HG03135 (cell line): ENCODE results near the gene GAP43.

ENCODE experiments used
- ATAC-seq: cut with Tn5 transposase; IDR thresholded peaks from one replicate; pipeline ENCODE4 v1.9.1; 2021; ENCODE audit warnings: mild to moderate bottlenecking, moderate library complexity; ENCODE audit not compliant: unreplicated experiment

The GAP43 gene

DNA sequence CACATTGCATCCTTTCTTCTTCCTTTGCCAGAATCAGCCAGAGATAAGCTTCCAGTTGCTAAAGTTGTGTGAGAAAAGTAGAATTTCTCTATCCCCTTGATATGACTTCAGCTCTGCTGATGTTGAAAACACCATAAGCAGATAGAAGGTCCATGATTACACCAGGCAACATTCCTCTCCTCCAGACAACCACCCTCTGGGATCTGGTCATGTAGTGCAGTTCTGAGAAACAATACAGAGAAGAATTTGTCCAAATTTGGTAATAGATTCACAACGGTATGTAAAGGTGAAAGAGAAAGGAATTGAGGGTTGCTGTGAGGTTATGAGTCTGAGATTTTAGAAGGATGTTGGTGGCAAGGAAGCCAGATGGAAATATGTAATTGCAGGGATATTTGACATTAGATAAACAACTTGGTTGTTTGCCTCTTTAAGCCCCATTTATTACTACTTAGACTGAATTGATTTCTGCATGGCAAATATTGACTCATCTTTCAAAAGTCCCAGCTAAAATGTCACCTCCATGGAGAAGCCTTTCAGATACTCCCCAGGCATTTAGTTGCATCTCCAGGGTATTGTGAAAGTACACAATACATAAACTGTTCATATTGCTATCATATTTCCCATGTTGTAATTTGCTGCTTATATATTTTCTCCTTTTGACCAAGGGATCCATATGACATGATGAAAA, 134.9 kb downstream of the GAP43 start:
- ATAC-seq, result no peak

DNA sequence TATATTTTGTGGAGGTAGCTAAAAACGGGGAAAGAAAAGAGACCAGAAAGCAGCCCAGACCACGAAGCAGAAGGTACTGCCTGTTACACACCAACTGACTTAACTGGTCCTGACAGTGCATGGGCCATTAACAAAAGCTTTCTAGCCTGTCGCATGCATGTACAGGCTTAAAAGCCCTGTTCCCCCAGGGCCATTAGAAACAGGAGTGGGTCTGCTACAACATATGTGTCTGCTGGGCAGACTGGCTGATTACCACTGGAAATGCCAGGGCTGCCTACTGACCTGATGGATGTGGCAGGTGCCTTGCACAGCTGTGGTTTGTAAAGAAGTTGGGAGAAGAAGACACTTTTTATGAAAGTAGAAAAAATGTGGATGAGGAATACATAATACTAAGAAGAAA, 137.4 kb downstream of the GAP43 start:
- no peak for ATAC-seq

DNA sequence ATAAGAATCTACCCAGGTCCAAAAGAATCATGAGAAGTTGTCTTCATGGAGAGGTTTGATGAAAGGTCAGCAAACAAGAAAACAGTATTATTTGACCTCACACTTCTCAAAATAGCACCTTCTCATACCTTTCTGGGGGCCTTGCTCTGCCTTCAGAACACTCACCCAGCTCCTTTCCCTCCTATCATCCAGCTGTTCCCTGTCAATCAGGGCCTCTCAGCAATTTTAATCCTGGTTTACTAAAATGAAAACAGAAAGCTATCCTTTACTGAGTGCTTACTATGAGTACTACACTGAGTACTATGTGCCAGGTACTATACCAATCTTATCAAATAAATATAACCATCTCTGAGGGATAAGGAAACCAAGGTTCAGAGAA, 138.6 kb downstream of the GAP43 start:
- no peak for ATAC-seq

DNA sequence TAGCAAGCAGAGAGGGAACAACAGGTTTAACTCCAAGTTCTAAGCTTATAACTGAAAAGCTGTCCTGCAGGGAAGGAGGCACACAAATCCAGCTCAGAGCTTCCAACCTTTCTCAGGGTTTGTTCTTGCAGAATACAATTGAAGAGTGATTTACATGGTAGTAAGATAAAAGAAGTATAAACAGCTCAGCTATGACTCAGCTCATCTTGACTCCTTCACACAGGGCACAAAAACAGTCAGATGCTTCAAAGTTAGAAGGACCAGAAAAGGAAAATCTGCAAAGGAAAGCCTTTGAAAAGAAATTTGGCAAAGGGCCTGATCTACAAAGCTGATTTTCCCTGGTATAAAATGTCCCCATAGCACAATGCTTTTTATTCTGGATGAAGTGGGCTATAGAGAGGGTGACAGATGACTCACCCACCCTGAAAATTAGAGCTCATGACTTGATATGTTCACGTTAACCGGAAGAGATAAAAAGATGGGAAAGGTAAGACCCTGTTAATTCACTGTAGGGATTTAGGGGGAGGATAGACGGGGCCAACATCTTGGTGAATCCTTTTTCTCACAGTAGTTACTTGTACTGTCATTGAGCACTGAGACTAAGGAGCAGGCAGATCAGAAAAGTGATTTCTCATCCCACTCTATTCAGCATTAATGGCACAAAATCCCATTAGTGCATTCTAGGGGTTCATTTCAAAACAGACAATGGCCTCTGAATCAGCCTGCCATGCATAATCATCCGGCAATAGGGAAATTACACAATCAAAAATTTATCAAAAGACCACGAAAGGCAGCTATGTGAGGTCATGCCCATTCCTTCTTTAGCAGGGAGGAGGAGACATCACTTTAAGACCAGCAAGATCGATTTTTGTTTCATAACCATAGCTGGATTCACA, 143.5 kb downstream of the GAP43 start:
- ATAC-seq, result no peak

DNA sequence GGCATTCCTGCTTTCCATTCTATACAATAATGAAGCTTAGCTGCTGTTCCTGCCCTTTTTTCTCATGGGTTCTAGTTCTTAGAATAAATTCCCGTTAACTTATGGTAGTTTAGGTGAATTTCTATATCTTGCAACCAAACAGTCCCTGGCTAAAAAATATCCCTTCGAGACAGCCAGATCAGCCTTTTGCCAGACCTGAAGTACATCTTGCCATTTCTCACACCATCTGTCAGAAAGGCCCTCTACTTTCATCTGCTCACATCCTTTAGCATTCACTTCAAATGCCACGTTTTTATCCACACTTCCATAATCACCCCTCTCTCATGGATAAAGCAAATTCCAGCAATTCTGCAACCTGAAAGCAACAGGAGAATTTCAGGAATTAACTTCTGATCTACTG, 145.4 kb downstream of the GAP43 start:
- ATAC-seq, result no peak
